ENCODE measurements around the gene PRL. TPM values are rescaled to one million over a fixed set of nuclear protein-coding genes. Genes with fewer than 3 reads are reported as not detected.

PRL gene
- total RNA-seq = under 0.01 TPM in 1 of 2 replicates, not detected in the other

DNA sequence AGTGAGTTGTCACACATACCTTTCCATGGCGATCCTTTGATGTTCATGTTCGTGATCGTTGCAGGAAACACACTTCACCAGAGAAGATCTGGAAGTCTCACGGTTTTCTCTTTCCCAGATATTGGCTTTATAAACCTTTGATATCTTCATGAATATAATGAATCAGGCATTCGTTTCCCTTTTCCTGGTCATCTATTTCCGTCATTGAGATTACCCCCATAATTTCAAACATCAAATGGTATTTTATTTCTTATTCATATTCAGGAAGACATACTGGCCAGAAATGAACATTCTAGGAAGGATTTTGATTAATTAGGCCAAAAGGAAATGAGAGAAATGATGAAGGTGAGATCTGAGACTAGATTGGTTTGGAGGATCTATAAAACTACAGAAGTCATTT, at the start of gene PRL:
Gene PRL (minus strand): TSS at position 101 of the 400 bp plus-strand sequence. CDS start 54 bp downstream, at position 47.

